MM.1S (cell line): ENCODE results near the gene MRPL51.
A peak's percentile ranks its signal among the peaks of the same experiment; 100 is the strongest.

Experiments used
- DNase-seq: peaks from one replicate; pipeline ENCODE4 v3.0.0-alpha.2; 2015
- H2AFZ ChIP-seq: fragments of 300-600 bp; sonication (generic); 2 replicates; pipeline ENCODE4 v1.6.0; 2016; ENCODE audit warnings: antibody characterized with exemption, low read length
- H3F3A ChIP-seq: fragments of 300-600 bp; sonication (generic); 2 replicates; pipeline ENCODE4 v1.6.1; 2016; ENCODE audit warnings: mild to moderate bottlenecking, antibody characterized with exemption, low read length, moderate library complexity, mixed read lengths; ENCODE audit not compliant: insufficient read depth
- H3K27ac ChIP-seq: fragments of 300-600 bp; sonication (generic); 2 replicates; pipeline ENCODE4 v1.5.1; 2016; ENCODE audit warnings: mild to moderate bottlenecking, low read length
- H3K27me3 ChIP-seq: fragments of 300-600 bp; sonication (generic); replicated peaks from 2 replicates; pipeline ENCODE4 v1.6.0; 2016; ENCODE audit warnings: low read length; ENCODE audit not compliant: insufficient read depth
- H3K36me3 ChIP-seq: fragments of 300-600 bp; sonication (generic); replicated peaks from 2 replicates; pipeline ENCODE4 v1.6.1; 2016; ENCODE audit warnings: mild to moderate bottlenecking, low read length, mixed read lengths; ENCODE audit not compliant: insufficient read depth
- H3K4me1 ChIP-seq: fragments of 300-600 bp; sonication (generic); 2 replicates; pipeline ENCODE4 v1.6.1; 2016; ENCODE audit warnings: low read length, mixed read lengths
- H3K4me2 ChIP-seq: fragments of 300-600 bp; sonication (generic); 2 replicates; pipeline ENCODE4 v1.6.0; 2016; ENCODE audit warnings: low read depth, low read length
- H3K4me3 ChIP-seq: fragments of 300-600 bp; sonication (generic); 2 replicates; pipeline ENCODE4 v1.5.1; 2016; ENCODE audit warnings: low read length, mixed read lengths
- H3K79me2 ChIP-seq: fragments of 300-600 bp; sonication (generic); 2 replicates; pipeline ENCODE4 v1.6.1; 2016; ENCODE audit warnings: mixed run types, low read length, mixed read lengths
- H3K9ac ChIP-seq: fragments of 300-600 bp; sonication (generic); 2 replicates; pipeline ENCODE4 v1.6.1; 2016; ENCODE audit warnings: low read length, mixed read lengths
- H3K9me2 ChIP-seq: fragments of 300-600 bp; sonication (generic); replicated peaks from 2 replicates; pipeline ENCODE4 v1.6.1; 2016; ENCODE audit warnings: mild to moderate bottlenecking, low read length, mixed read lengths; ENCODE audit not compliant: insufficient read depth
- H3K9me3 ChIP-seq: fragments of 300-600 bp; sonication (generic); replicated peaks from 2 replicates; pipeline ENCODE4 v1.6.1; 2016; ENCODE audit warnings: mild to moderate bottlenecking, low read length, mixed read lengths; ENCODE audit not compliant: insufficient read depth
- H4K20me1 ChIP-seq: fragments of 300-600 bp; sonication (generic); 2 replicates; pipeline ENCODE4 v1.6.1; 2016; ENCODE audit warnings: mild to moderate bottlenecking, low read length, moderate library complexity, mixed read lengths; ENCODE audit not compliant: insufficient read depth
- CTCF ChIP-seq: fragments of 300-600 bp; sonication (generic); IDR thresholded peaks from 2 replicates; pipeline ENCODE4 v1.5.1; 2016; ENCODE audit warnings: antibody characterized with exemption, low read length, mixed read lengths
- EZH2 ChIP-seq: fragments of 300-600 bp; sonication (generic); optimal IDR thresholded peaks from 2 replicates; pipeline ENCODE3; 2017; ENCODE audit warnings: low read depth, mild to moderate bottlenecking, antibody characterized with exemption, low read length, mixed read lengths
- EZH2phosphoT487 ChIP-seq: fragments of 300-600 bp; sonication (generic); IDR thresholded peaks from 2 replicates; pipeline ENCODE4 v1.6.1; 2018; ENCODE audit warnings: antibody characterized with exemption, low read length

The MRPL51 gene

GRCh38 chr12:6532051-6532926 lies 39.2 kb upstream of the MRPL51 start:
- Histone ChIP-seq H3F3A (peaks cover 68% of the 10 kb centered on the region), H3K27me3 (no peaks in the 10 kb centered on the region), H4K20me1 (peaks cover 20% of the 10 kb centered on the region), H3K36me3 (peaks cover 35% of the 10 kb centered on the region; the same call in 1 of the 2 replicates), H3K4me2 (peak overlapping the region; percentile 93), H3K79me2 (peaks cover 58% of the 10 kb centered on the region), H2AFZ (no peak overlapping the region), H3K9me2 (no peaks in the 10 kb centered on the region), H3K9me3 (no peaks in the 10 kb centered on the region), H3K27ac (peak overlapping the region; percentile 95), H3K9ac (peak overlapping the region; percentile 96), H3K4me1 (peaks cover 20% of the 10 kb centered on the region), H3K4me3 (peak overlapping the region; percentile 86)
- TF ChIP-seq EZH2: no peak
- TF ChIP-seq EZH2phosphoT487: no peak
- no peak for TF ChIP-seq CTCF
- DNase-seq: peak; percentile 96

GRCh38 chr12:6530576-6531260 lies 37.7 kb upstream of the MRPL51 start:
- Histone ChIP-seq H4K20me1 (peaks cover 5% of the 10 kb centered on the region), H3K9me2 (no peaks in the 10 kb centered on the region), H3K79me2 (peaks cover 46% of the 10 kb centered on the region), H3K36me3 (peaks cover 43% of the 10 kb centered on the region; the same call in 1 of the 2 replicates), H3K4me2 (no peak overlapping the region), H3K27ac (no peak overlapping the region), H3K4me3 (no peak overlapping the region), H3K9me3 (no peaks in the 10 kb centered on the region), H3K27me3 (no peaks in the 10 kb centered on the region), H3K9ac (no peak overlapping the region), H2AFZ (no peak overlapping the region), H3K4me1 (peaks cover 15% of the 10 kb centered on the region), H3F3A (peaks cover 54% of the 10 kb centered on the region)
- TF ChIP-seq EZH2 (no peak), CTCF (no peak)
- DNase-seq: no peak

- H4K20me1 ChIP-seq: no peaks in the 10 kb centered on the region
- TF ChIP-seq CTCF (no peak), EZH2 (no peak), EZH2phosphoT487 (no peak)
- DNase-seq: no peak
- no peak overlapping the region for H2AFZ ChIP-seq
- H3K4me2 ChIP-seq: no peak overlapping the region
- H3K36me3 ChIP-seq: peaks cover 44% of the 10 kb centered on the region; the same call in 1 of the 2 replicates
- H3K9me2 ChIP-seq: no peaks in the 10 kb centered on the region
- no peaks in the 10 kb centered on the region for H3K9me3 ChIP-seq
- H3K27me3 ChIP-seq: no peaks in the 10 kb centered on the region
- H3K9ac ChIP-seq: no peak overlapping the region
- H3K79me2 ChIP-seq: peaks cover 37% of the 10 kb centered on the region
- H3K27ac ChIP-seq: no peak overlapping the region
- peaks cover 13% of the 10 kb centered on the region for H3K4me1 ChIP-seq
- H3F3A ChIP-seq: peaks cover 40% of the 10 kb centered on the region
- H3K4me3 ChIP-seq: no peak overlapping the region
Measured at GRCh38 chr12:6529291-6529737, 36.3 kb upstream of the MRPL51 start.
